ENCODE data around the gene ASPHD1. TPM values are rescaled to one million over a fixed set of nuclear protein-coding genes. Genes with fewer than 3 reads are reported as not detected.

ASPHD1 gene
- total and polyA plus RNA-seq, 2 of the 8 experiments (the other 6 are each of a cell fraction or from before 2014, with no cell fraction given) = 14.5 to 18.6 TPM

- H3K4ac ChIP-seq (replicated peaks; ENCODE audit: insufficient read length, low read depth, low read length) = no peak overlapping the region
- H3K56ac ChIP-seq (replicated peaks; ENCODE audit: insufficient read length, low read depth, low read length) = no peak overlapping the region
- no peak overlapping the region for H2AK5ac ChIP-seq (ENCODE audit: low read depth, low read length)
- no peak overlapping the region for H2BK5ac ChIP-seq (ENCODE audit: low read depth, low read length)
- no peak overlapping the region for H4K5ac ChIP-seq (ENCODE audit: insufficient read length, low read depth, low read length)
- no peak overlapping the region for H2BK20ac ChIP-seq (ENCODE audit: low read length)
- no peak overlapping the region for H4K91ac ChIP-seq (replicated peaks; ENCODE audit: insufficient read length, low read length)
- H3K27me3 ChIP-seq (replicated peaks in 1 of 4; ENCODE audit: control insufficient read depth in 3 of 4, extremely low read depth in 1 of 4, insufficient read depth in 3 of 4, low read length in 3 of 4) = no peaks in the 10 kb centered on the region
- H3K23ac ChIP-seq (ENCODE audit: insufficient read length) = no peak overlapping the region
- no peak overlapping the region for H3K27ac ChIP-seq (ENCODE audit: low read depth, low read length)
- H3K79me2 ChIP-seq (ENCODE audit: control insufficient read depth in 1 of 2, insufficient read depth in 2 of 2, low read length in 2 of 2) = no peaks in the 10 kb centered on the region
- no peak overlapping the region for H2BK12ac ChIP-seq (ENCODE audit: low read depth, low read length)
- WGBS, 2 experiments (ENCODE audit: extremely low coverage in 1 of 2, insufficient coverage in 1 of 2, insufficient read length in 1 of 2, insufficient replicate concordance in 2 of 2, low coverage in 1 of 2, low lambda C conversion rate in 2 of 2, missing lambda C conversion rate in 1 of 2) = 58% methylated on average over 4 of the region's 4 CpGs; no CpG with 5 or more reads in 1 of the 2 experiments
- POLR2A ChIA-PET (ENCODE audit: partially characterized antibody) = interaction anchor here (1.4 to 5.7 kb wide), 2 partner anchors 14 to 29 kb away, joined by 5 to 52 read pairs; partner anchors contain the start of gene KCTD13
- H3K4me1 ChIP-seq (replicated peaks in 1 of 4; ENCODE audit: control insufficient read depth in 3 of 4, insufficient read depth in 4 of 4, low read length in 3 of 4) = peaks cover 0 to 14% (median 3%) of the 10 kb centered on the region in 4 experiments; a peak in 6 of 7 replicates
- H2BK15ac ChIP-seq (ENCODE audit: low read length) = no peak overlapping the region
- DNase-seq (ENCODE audit: low read depth in 1 of 2, low spot score in 2 of 2) = no peak
- no peaks in the 10 kb centered on the region for H3K9me3 ChIP-seq (ENCODE audit: insufficient read depth in 2 of 2, low read depth in 1 of 2, low read length in 1 of 2)
- H3K4me3 ChIP-seq (ENCODE audit: extremely low read depth in 1 of 4, insufficient read depth in 2 of 4, low read depth in 3 of 4, low read length in 4 of 4) = no peak overlapping the region
- H4K8ac ChIP-seq (ENCODE audit: extremely low read depth, insufficient read depth, low read length) = no peak overlapping the region
- no peak for FAIRE-seq
- no peak overlapping the region for H2BK120ac ChIP-seq (replicated peaks; ENCODE audit: low read depth, low read length)
- H3K4me2 ChIP-seq (ENCODE audit: insufficient read depth in 1 of 2, low read depth in 2 of 2, low read length in 2 of 2) = no peak overlapping the region; a peak in 1 of 4 replicates
- no peak overlapping the region for H3K14ac ChIP-seq (ENCODE audit: insufficient read length)
- no peak overlapping the region for H3K9ac ChIP-seq (replicated peaks in 1 of 4; ENCODE audit: extremely low read depth in 1 of 4, low read depth in 3 of 4, low read length in 3 of 4)
- H4K20me1 ChIP-seq (replicated peaks in 1 of 2; ENCODE audit: control insufficient read depth in 1 of 2, insufficient read depth in 2 of 2, low read length in 2 of 2) = peaks cover 0 to 3% of the 10 kb centered on the region in 2 experiments
- peaks cover 3% of the 10 kb centered on the region; the same call in 1 of the 2 replicates for H3K79me1 ChIP-seq (ENCODE audit: low read depth, low read length)
- CTCF ChIA-PET (ENCODE audit: partially characterized antibody) = interaction anchor here (2.9 kb wide), 1 partner anchor 134 kb away, joined by 12 read pairs; the partner anchor contains the start of gene TLCD3B
- H2AFZ ChIP-seq (ENCODE audit: low read length) = no peak overlapping the region
- H3K23me2 ChIP-seq (ENCODE audit: low read depth, low read length) = peaks cover 24% of the 10 kb centered on the region
- no peak for TF ChIP-seq KDM5A (IDR thresholded peaks at IDR 0.05; ENCODE audit: low read length)
- no peak for TF ChIP-seq EZH2 (IDR thresholded peaks at IDR 0.05; ENCODE audit: low read depth, low read length, severe bottlenecking)
- no peak for TF ChIP-seq SIX5 (IDR thresholded peaks at IDR 0.05; ENCODE audit: low read depth, low read length)
- TF ChIP-seq NRF1 (IDR thresholded peaks at IDR 0.05; ENCODE audit: low read depth, low read length) = no peak
- TF ChIP-seq BCL11A (IDR thresholded peaks at IDR 0.05; ENCODE audit: low read depth in 2 of 2, low read length in 2 of 2) = no peak
- no peak for TF ChIP-seq ASH2L (IDR thresholded peaks at IDR 0.05; ENCODE audit: low read length)
- TF ChIP-seq KDM4A (IDR thresholded peaks at IDR 0.05; ENCODE audit: low read depth, low read length, severe bottlenecking) = no peak
- no peak for TF ChIP-seq RBBP5 (IDR thresholded peaks at IDR 0.05; ENCODE audit: borderline replicate concordance, low read depth, low read length)
- TF ChIP-seq CBX8 (IDR thresholded peaks at IDR 0.05; ENCODE audit: borderline replicate concordance, low read depth, low read length) = no peak
- no peaks in the 10 kb centered on the region; a peak in 1 of 8 replicates for H3K36me3 ChIP-seq (ENCODE audit: control insufficient read depth in 2 of 4, insufficient read depth in 4 of 4, low read length in 3 of 4)
- H3K18ac ChIP-seq (ENCODE audit: extremely low read depth, low read length) = no peak overlapping the region
Measured at GRCh38 chr16:29897333-29897732, 3.0 kb upstream of the ASPHD1 start.

All from H1 (cell line).